GM10248 (cell line): ENCODE results near the gene SMTN.
"Not testable (repeated sequence)": the region's sequence is repeated elsewhere in the genome, so short reads cannot be mapped to it uniquely, and the experiment has no call there.

ENCODE experiments used
- CTCF ChIA-PET: fragments of 300-600 bp; sonication (Branson Sonifier 250); formaldehyde crosslinking; extraction: SDS; loops from one replicate; lab custom pipeline; 2021; ENCODE audit warnings: antibody characterized with exemption; lab: Yijun Ruan, JAX
- POLR2A ChIA-PET: fragments of 350-650 bp; sonication (Branson Sonifier 250); formaldehyde crosslinking; extraction: SDS; loops from one replicate; lab custom pipeline; 2020; ENCODE audit warnings: antibody characterized with exemption; lab: Yijun Ruan, JAX
- DNase-seq: peaks from one replicate; pipeline ENCODE4 v3.0.0; 2012; ENCODE audit errors: extremely low spot score
- CTCF ChIP-seq: IDR thresholded peaks from 2 replicates; pipeline ENCODE4 v1.5.1; 2012; ENCODE audit warnings: mild to moderate bottlenecking, low read depth; ENCODE audit errors: extremely low read depth, missing control alignments, control extremely low read depth

Gene SMTN

GRCh38 chr22:31094741-31095140, 13.6 kb downstream of the SMTN start:
- ChIA-PET POLR2A (interaction anchor here (0.7 kb wide), 1 partner anchor 305 kb away, joined by 3 read pairs; the partner anchor contains the start of gene DRG1), CTCF (interaction anchor here (1.7 kb wide), 2 partner anchors 10 to 178 kb away, joined by 5 to 12 read pairs; no protein-coding TSS in a partner anchor)
- no peak for DNase-seq
- TF ChIP-seq CTCF = no peak

DNA sequence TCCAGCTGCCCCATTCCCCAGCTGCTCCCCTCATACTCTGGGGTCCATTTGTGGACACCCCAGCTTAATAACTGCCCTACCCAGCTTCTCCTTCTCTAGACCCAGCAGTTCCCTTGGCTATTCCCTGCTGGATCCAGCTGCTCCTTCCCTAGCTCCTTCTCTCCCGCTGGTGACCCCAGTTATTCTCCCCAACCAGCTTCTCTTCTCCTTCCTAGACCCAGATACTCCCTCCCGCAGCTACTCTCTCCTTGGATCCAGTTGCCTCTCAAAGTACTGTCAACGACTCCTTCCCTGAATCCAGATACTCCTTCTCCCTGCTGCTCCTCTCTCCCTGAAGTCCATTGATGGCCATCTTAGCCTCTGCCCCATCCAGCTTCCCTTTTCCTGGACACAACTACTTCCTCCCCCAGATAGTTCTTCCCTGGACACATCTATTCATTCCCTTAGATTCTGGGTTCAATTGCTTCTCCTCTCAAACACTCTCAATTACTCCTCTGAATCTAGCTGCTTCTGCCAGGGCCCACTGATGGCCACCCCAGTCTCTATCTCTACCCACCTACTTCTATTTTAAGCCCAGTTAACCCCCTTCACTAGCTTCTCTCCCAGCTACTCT, 14.6 kb downstream of the SMTN start:
- POLR2A ChIA-PET = no interaction called here
- CTCF ChIA-PET = interaction anchor here (0.8 to 2.4 kb wide), 7 partner anchors 8 to 216 kb away, joined by 3 to 19 read pairs (median 3); partner anchors contain the start of gene SELENOM
- DNase-seq = no peak
- TF ChIP-seq CTCF = no peak

GRCh38 chr22:31096657-31097279, 15.7 kb downstream of the SMTN start:
- POLR2A ChIA-PET = no interaction called here
- CTCF ChIA-PET = interaction anchor here (0.8 to 2.4 kb wide), 6 partner anchors 9 to 215 kb away, joined by 3 to 19 read pairs (median 3); partner anchors contain the start of gene SELENOM
- no peak for TF ChIP-seq CTCF
- no peak for DNase-seq

DNA sequence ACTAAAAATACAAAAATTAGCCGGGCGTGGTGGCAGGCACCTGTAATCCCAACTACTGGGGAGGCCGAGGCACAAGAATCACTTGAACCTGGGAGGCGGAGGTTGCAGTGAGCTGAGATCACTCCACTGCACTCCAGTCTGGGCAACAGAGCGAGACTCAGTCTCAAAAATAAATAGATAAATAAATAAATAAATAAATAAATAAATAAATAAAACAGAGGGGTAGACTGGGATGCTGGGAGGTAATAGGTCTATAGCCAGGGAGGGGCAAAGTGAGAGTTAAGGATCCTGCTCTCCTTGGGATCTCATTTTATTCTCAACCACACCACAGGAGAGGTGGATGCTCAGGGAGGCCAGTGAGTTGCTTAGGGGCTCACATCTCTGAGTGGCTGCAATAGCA, 16.4 kb downstream of the SMTN start:
- DNase-seq, POLR2A ChIA-PET: not testable (repeated sequence)
- CTCF ChIA-PET = interaction anchor here (2.4 kb wide), 1 partner anchor 13 kb away, joined by 19 read pairs; no protein-coding TSS in a partner anchor

GRCh38 chr22:31097941-31098631, 17.0 kb downstream of the SMTN start:
- DNase-seq = no peak
- CTCF ChIA-PET = interaction anchor here (2.3 to 2.4 kb wide), 2 partner anchors 10 to 13 kb away, joined by 7 to 8 read pairs; partner anchors contain the start of gene SELENOM
- POLR2A ChIA-PET = no interaction called here
- no peak for TF ChIP-seq CTCF

- POLR2A ChIA-PET = no interaction called here
- CTCF ChIA-PET = interaction anchor here (1.0 to 2.4 kb wide), 4 partner anchors 9 to 113 kb away, joined by 3 to 8 read pairs (median 5); partner anchors contain the start of gene SELENOM
These were observed 17.6 kb downstream of the SMTN start for GRCh38 chr22:31098632-31099110.

More at GRCh38 chr22:31098632-31099110, 17.6 kb downstream of the SMTN start:
- no peak for TF ChIP-seq CTCF
- DNase-seq = no peak
